Testis (tissue), 3 donors: Measurements from ENCODE around the gene ACOT13. TPM values are rescaled to one million over a fixed set of nuclear protein-coding genes. Genes with fewer than 3 reads are reported as not detected.

Experiments used
- DNase-seq: peaks from one replicate; pipeline ENCODE4 v3.0.0-alpha.2; 2019
- H3K27ac ChIP-seq, 2 donors: fragments of 200-600 bp; sonication (generic); one replicate each; pipeline ENCODE4 v1.5.1; 2019
- H3K27me3 ChIP-seq: fragments of 200-600 bp; sonication (generic); one replicate; pipeline ENCODE4 v1.5.1; 2019
- H3K36me3 ChIP-seq: fragments of 200-600 bp; sonication (generic); one replicate; pipeline ENCODE4 v1.5.1; 2017; ENCODE audit warnings: low read depth; ENCODE audit errors: missing control alignments
- H3K4me1 ChIP-seq: fragments of 200-600 bp; sonication (generic); one replicate; pipeline ENCODE4 v1.5.1; 2019
- H3K4me3 ChIP-seq, 2 donors: fragments of 200-600 bp; sonication (generic); one replicate each; pipeline ENCODE4 v1.5.1; 2017 to 2019
- H3K9me3 ChIP-seq: fragments of 200-600 bp; sonication (generic); one replicate; pipeline ENCODE4 v1.5.1; 2017
- POLR2A ChIP-seq: fragments of 450-650 bp; IDR thresholded peaks from one replicate; pipeline ENCODE4 v1.6.1; 2017; ENCODE audit warnings: antibody characterized with exemption, mild to moderate bottlenecking, moderate library complexity
- WGBS, 2 donors: methylation state at CpG; one replicate each; pipeline ENCODE4 v1.1.5; 2018; 5-methylcytosine and 5-hydroxymethylcytosine counted together
- intact Hi-C: fragments of 100-400 bp; cut with DNase I; formaldehyde crosslinking; loops from one replicate; pipeline ENCODE4 v1.15.1; 2023; ENCODE audit warnings: low total_unique reads
- polyA plus RNA-seq: library from polyadenylated mRNA; stranded (reverse); fragments of 350-450 nt; fragmentation: Illumina TruSeq; extraction: RNeasy Lipid Tissue Mini Kit (QIAGEN cat#74804); gene quantifications from one replicate; pipeline ENCODE4 v1.2.3, GENCODE V29; 2014; ENCODE audit warnings: low read depth, low replicate concordance; ENCODE audit not compliant: insufficient read depth
- total RNA-seq, 2 donors: library from RNA; depleted of rRNA; stranded (reverse); fragments of >200 nt; gene quantifications; one replicate each; pipeline ENCODE4 v1.2.3, GENCODE V29; 2016
- TF ChIP-seq, protein P1 (sequence below), 3 experiments: fragments of 450-650 bp in 2 of 3; fragments of 200-600 bp in 1 of 3; sonication (generic) in 1 of 3; IDR thresholded peaks; one replicate each; pipeline ENCODE4 v1.5.1; 2016 to 2019; ENCODE audit warnings: antibody characterized with exemption in 3 of 3, mild to moderate bottlenecking in 2 of 3, moderate library complexity in 1 of 3

The ACOT13 gene
- total and polyA plus RNA-seq, 3 donors from 2014 or later: 15.6 to 67.7 (median 19.1) TPM

DNA sequence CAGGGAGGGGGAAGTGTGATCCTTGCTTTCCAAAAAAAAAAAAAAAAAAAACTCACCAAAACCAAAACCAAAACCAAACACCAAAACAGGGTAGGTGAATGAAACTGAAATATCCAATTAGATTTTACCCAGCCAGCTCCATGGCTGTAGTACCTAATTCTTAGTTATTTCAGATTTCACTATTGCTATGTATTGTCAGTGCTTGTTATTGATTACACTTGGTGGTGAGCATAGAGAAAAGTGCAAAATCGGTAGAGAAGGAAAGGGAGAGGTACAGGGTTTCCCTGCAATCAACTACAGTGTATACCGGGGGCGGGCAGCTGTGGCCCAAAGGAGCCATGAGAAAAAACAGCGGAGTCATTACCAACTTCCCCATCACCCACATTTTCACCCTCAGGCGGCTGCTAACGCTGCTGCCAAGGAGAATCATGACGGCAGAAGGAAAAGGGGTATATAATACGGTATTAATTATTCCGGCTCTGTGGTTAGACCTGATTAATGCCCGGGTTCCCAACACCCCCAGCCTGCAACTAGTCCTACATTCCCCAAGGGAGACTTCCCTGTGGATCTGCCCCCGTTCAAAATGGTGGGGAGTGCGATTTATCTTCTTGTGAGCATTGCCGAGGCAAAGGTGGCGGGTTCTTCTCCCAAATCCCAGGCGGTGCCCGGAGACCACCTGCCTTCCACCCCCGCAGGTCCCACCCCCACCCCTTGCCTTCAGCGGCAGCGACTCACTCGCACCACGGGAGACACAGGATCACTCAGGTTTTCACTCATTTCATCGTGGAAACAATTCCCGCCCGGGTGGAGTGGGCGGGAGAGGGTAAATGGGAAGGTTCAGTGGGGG, 52.5 kb downstream of the ACOT13 start, which contains the start of gene C6orf62:
Gene C6orf62 (minus strand): TSS at position 30 of the 847 bp plus-strand sequence. CDS start 486 bp downstream, outside the sequence.
- TF ChIP-seq, protein P1, sequence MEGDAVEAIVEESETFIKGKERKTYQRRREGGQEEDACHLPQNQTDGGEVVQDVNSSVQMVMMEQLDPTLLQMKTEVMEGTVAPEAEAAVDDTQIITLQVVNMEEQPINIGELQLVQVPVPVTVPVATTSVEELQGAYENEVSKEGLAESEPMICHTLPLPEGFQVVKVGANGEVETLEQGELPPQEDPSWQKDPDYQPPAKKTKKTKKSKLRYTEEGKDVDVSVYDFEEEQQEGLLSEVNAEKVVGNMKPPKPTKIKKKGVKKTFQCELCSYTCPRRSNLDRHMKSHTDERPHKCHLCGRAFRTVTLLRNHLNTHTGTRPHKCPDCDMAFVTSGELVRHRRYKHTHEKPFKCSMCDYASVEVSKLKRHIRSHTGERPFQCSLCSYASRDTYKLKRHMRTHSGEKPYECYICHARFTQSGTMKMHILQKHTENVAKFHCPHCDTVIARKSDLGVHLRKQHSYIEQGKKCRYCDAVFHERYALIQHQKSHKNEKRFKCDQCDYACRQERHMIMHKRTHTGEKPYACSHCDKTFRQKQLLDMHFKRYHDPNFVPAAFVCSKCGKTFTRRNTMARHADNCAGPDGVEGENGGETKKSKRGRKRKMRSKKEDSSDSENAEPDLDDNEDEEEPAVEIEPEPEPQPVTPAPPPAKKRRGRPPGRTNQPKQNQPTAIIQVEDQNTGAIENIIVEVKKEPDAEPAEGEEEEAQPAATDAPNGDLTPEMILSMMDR (IDR thresholded peaks at IDR 0.05): no peak
- no peak for TF ChIP-seq POLR2A
- Histone ChIP-seq H3K27ac (peak within 1 kb of the TSS; percentile 99), H3K9me3 (no peaks in the 10 kb centered on the region), H3K4me3 (peak within 1 kb of the TSS; percentile 95 to 99), H3K36me3 (no peaks in the 10 kb centered on the region), H3K4me1 (peaks cover 4% of the 10 kb centered on the region), H3K27me3 (no peaks in the 10 kb centered on the region)
- intact Hi-C loops: no loop called here
- 0 to 1% methylated on average over 16 to 25 of the region's 25 CpGs for WGBS, 2 donors
- DNase-seq: peak; percentile 33

DNA sequence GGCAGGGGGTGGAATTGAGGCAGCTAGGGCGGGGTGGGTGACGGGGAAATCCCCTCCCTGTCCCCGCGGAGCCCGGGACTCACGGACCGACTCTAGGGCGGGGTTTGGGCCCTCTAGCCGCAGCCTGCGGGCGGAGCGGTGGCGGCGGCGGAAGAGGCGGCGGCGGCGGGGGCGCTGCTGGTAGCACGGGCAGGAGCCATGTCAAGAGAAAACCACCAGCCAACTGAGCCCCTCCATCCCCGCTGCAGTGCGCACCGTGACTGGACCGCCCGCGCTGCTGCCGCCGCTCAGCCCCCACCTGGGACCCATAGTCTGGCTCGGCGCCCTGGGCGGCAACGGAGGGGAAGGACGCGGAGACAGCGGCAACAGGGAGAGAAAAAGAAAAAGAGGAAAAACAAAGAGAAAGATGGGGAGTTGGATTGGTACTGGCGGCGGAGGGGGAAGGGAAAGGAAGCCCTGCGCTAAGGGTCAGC, 53.3 kb downstream of the ACOT13 start:
- Histone ChIP-seq H3K4me3 (peak overlapping the region; percentile 95 to 99), H3K36me3 (no peaks in the 10 kb centered on the region), H3K27me3 (no peaks in the 10 kb centered on the region), H3K27ac (peak overlapping the region; percentile 99), H3K4me1 (peaks cover 4% of the 10 kb centered on the region), H3K9me3 (no peaks in the 10 kb centered on the region)
- 0% methylated on average over 14 to 39 of the region's 39 CpGs for WGBS, 2 donors
- DNase-seq: peak; percentile 27
- TF ChIP-seq POLR2A: no peak
- TF ChIP-seq, protein P1 (IDR thresholded peaks at IDR 0.05): no peak
- intact Hi-C loops: no loop called here

DNA sequence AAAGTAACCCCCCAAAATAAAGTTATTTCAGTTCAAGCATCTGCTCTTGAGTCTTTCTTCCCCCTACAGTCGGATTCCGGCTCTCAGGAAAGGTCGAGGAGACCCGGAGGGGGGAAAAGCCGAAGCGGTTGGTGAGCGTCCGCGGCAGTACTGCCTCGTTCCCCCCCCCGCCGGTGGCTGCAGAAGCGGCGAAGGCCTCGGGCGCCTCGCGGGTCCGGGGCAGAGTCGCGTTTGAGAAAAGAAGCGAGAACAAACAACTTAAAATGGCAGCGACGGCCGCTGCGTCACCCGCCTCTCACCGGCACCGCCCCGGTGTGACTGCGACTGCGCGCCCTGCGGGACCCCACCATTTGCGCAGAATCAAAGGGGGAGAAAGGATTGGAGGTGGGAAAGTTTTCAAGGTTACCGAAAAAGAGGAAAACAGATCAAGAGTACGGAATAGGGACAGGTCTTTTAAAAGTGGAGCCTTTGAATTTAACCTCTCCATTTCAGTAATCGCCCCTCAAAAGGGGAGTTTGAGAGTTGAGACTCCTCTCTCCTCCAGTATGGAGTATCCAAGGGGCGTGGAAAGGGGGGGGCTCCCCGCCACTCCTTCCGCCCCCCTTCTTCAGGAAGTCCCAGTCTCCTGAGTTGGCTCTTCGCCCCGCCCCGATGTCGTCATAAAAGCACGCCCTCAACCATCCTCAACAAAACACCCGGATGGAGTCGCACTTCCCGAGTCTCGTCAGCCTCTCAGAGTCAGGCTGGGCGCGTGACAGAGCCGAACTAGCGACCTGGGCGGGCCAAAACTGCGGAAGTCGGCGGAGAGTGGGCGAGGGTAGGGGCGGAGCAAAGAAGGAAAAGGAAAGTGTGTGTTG, 54.0 kb downstream of the ACOT13 start:
- Histone ChIP-seq H3K27me3 (no peaks in the 10 kb centered on the region), H3K36me3 (no peaks in the 10 kb centered on the region), H3K9me3 (no peaks in the 10 kb centered on the region), H3K4me1 (peaks cover 4% of the 10 kb centered on the region), H3K27ac (peak overlapping the region; percentile 99), H3K4me3 (peak overlapping the region; percentile 95 to 99)
- intact Hi-C loops: no loop called here
- TF ChIP-seq, protein P1 (IDR thresholded peaks at IDR 0.05): peak in 1 of 3 experiments; percentile 1
- TF ChIP-seq POLR2A: peak; percentile 94
- WGBS, 2 donors: 0 to 1% methylated on average over 59 to 60 of the region's 60 CpGs
- DNase-seq: peak; percentile 100

DNA sequence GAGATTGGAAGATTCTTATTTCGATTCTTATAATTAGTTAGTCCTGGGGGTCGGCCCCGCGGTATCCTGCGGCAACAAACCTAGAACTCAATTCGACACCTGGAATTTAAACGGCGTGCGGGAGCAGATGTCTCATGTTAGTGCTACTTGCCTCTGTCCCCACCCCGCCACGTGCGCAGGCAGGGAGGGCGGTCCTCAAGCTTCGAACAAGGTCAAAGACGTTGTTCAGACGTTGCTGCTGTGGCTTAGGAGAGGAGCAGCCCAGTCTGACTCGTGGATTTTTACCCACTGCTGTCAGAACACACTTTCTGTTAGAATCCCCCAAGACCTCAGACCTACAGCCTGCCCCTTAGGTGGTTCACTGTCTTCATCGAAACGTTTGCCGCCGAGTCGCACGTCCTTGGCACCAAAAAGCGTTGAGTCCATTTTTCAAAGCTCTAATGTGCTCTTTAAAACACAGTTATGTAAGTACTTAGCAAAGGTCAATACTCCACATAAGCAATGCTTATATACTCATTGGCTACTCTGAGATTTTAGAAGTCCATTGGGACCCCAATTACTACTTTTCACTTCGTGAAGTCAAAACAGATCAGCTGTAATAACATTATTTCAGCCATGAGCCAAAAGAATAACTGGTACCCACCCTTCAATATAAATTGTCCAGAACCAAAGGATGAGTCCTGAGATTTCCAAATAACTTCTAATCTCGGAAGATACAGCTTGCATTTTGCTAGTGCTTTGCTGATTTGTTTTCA, 54.8 kb downstream of the ACOT13 start:
- no peaks in the 10 kb centered on the region for H3K9me3 ChIP-seq
- peak overlapping the region; percentile 95 to 99 for H3K4me3 ChIP-seq
- intact Hi-C loops: no loop called here
- 1 to 2% methylated on average over 24 to 26 of the region's 26 CpGs for WGBS, 2 donors
- peaks cover 4% of the 10 kb centered on the region for H3K4me1 ChIP-seq
- TF ChIP-seq, protein P1 (IDR thresholded peaks at IDR 0.05): no peak
- peak; percentile 84 for TF ChIP-seq POLR2A
- peak; percentile 94 for DNase-seq
- H3K36me3 ChIP-seq: no peaks in the 10 kb centered on the region
- no peaks in the 10 kb centered on the region for H3K27me3 ChIP-seq
- peak overlapping the region; percentile 99 for H3K27ac ChIP-seq
